Fibroblast of skin of left quadriceps (primary cell): ENCODE data around the gene FOXG1.

ENCODE experiments used
- DNase-seq, 2 experiments: peaks; one replicate each; pipeline ENCODE4 v3.0.0-alpha.2; 2013; ENCODE audit warnings: low read depth in 2 of 2

The FOXG1 gene

GRCh38 chr14:28776482-28777266 lies 10.1 kb downstream of the FOXG1 start:
- no peak for DNase-seq

GRCh38 chr14:28777471-28778137 lies 11.0 kb downstream of the FOXG1 start:
- DNase-seq: no peak

GRCh38 chr14:28778138-28779117 lies 11.8 kb downstream of the FOXG1 start:
- no peak for DNase-seq

- DNase-seq: no peak
These were observed 12.9 kb downstream of the FOXG1 start for GRCh38 chr14:28779456-28779855.

GRCh38 chr14:28780843-28781820 lies 14.5 kb downstream of the FOXG1 start:
- DNase-seq: no peak

GRCh38 chr14:28782301-28782700 lies 15.7 kb downstream of the FOXG1 start:
- DNase-seq: no peak

GRCh38 chr14:28783664-28784063 lies 17.1 kb downstream of the FOXG1 start:
- DNase-seq: no peak

GRCh38 chr14:28784096-28785048 lies 17.8 kb downstream of the FOXG1 start:
- no peak for DNase-seq

GRCh38 chr14:28785096-28785952 lies 18.7 kb downstream of the FOXG1 start:
- no peak for DNase-seq

- no peak for DNase-seq
These were observed 40.9 kb downstream of the FOXG1 start for GRCh38 chr14:28807518-28807917.

- DNase-seq: no peak
These were observed 47.2 kb downstream of the FOXG1 start for GRCh38 chr14:28813810-28814209.
